IPS DF 6.9 (cell line): Measurements from ENCODE around the gene LRRC37B.
"Not testable (repeated sequence)": the region's sequence is repeated elsewhere in the genome, so short reads cannot be mapped to it uniquely, and the experiment has no call there.

Experiments used
- DNase-seq: peaks from one replicate; pipeline ENCODE4 v3.0.0-alpha.2; 2013; ENCODE audit warnings: low read depth, low spot score
- H3K27ac ChIP-seq: one replicate; pipeline ENCODE4 v1.5.1; 2013; ENCODE audit warnings: low read length, control low read depth
- H3K27me3 ChIP-seq: 2 replicates; pipeline ENCODE4 v1.6.1; 2013; ENCODE audit warnings: mild to moderate bottlenecking, low read length; ENCODE audit not compliant: control insufficient read depth, insufficient read depth
- H3K36me3 ChIP-seq: 2 replicates; pipeline ENCODE4 v1.6.1; 2013; ENCODE audit warnings: low read length; ENCODE audit not compliant: control insufficient read depth, insufficient read depth
- H3K4me1 ChIP-seq: 2 replicates; pipeline ENCODE4 v1.6.1; 2013; ENCODE audit warnings: low read length; ENCODE audit not compliant: control insufficient read depth, insufficient read depth
- H3K4me3 ChIP-seq: 2 replicates; pipeline ENCODE4 v1.5.1; 2013; ENCODE audit warnings: mild to moderate bottlenecking, low read length
- H3K9me3 ChIP-seq: 2 replicates; pipeline ENCODE4 v1.6.1; 2013; ENCODE audit warnings: low read length, inconsistent platforms; ENCODE audit not compliant: control insufficient read depth, insufficient read depth
- WGBS: extraction: QIAGEN DNeasy Blood & Tissue Kit; methylation state at CpG from one replicate; pipeline ENCODE4 v1.1.7; 2013; ENCODE audit warnings: mixed read lengths, missing lambda C conversion rate; ENCODE audit not compliant: insufficient read length, insufficient coverage; 5-methylcytosine and 5-hydroxymethylcytosine counted together

LRRC37B gene

GRCh38 chr17:32010114-32010513, 2.9 kb downstream of the LRRC37B start:
- no peak for DNase-seq
- no peaks in the 10 kb centered on the region for H3K4me1 ChIP-seq
- no peaks in the 10 kb centered on the region for H3K36me3 ChIP-seq
- no CpG with 5 or more reads among the region's 4 CpGs for WGBS
- H3K27ac ChIP-seq = no peak overlapping the region
- H3K27me3 ChIP-seq = no peaks in the 10 kb centered on the region
- H3K9me3 ChIP-seq = no peaks in the 10 kb centered on the region
- H3K4me3 ChIP-seq = no peak overlapping the region

- no peak for DNase-seq
These were observed 8.2 kb downstream of the LRRC37B start for GRCh38 chr17:32015245-32016013.

GRCh38 chr17:32016231-32016630, 9.0 kb downstream of the LRRC37B start:
- DNase-seq = no peak
- H3K36me3 ChIP-seq = peaks cover 2% of the 10 kb centered on the region; the same call in 1 of the 2 replicates
- WGBS = no CpG with 5 or more reads among the region's 7 CpGs
- H3K27me3 ChIP-seq = no peaks in the 10 kb centered on the region
- no peaks in the 10 kb centered on the region for H3K4me1 ChIP-seq
- H3K9me3 ChIP-seq = no peaks in the 10 kb centered on the region
- no peak overlapping the region for H3K27ac ChIP-seq
- H3K4me3 ChIP-seq = no peak overlapping the region

More at GRCh38 chr17:32015245-32016013, 8.2 kb downstream of the LRRC37B start:
- no peak overlapping the region for H3K4me3 ChIP-seq
- no peak overlapping the region for H3K27ac ChIP-seq
- no CpG with 5 or more reads among the region's 9 CpGs for WGBS
- no peaks in the 10 kb centered on the region for H3K27me3 ChIP-seq
- no peaks in the 10 kb centered on the region for H3K9me3 ChIP-seq
- peaks cover 2% of the 10 kb centered on the region; the same call in 1 of the 2 replicates for H3K36me3 ChIP-seq
- no peaks in the 10 kb centered on the region for H3K4me1 ChIP-seq

GRCh38 chr17:32019228-32019627, 12.0 kb downstream of the LRRC37B start:
- no peak for DNase-seq
- Histone ChIP-seq H3K27ac (no peak overlapping the region), H3K4me1 (no peaks in the 10 kb centered on the region), H3K4me3 (no peak overlapping the region), H3K36me3 (peaks cover 2% of the 10 kb centered on the region; the same call in 1 of the 2 replicates), H3K9me3 (no peaks in the 10 kb centered on the region), H3K27me3 (no peaks in the 10 kb centered on the region)
- no CpG with 5 or more reads among the region's 1 CpG for WGBS

GRCh38 chr17:32020943-32021614, 13.9 kb downstream of the LRRC37B start:
- WGBS = no CpG with 5 or more reads among the region's 16 CpGs
- no peak for DNase-seq
- Histone ChIP-seq H3K9me3 (no peaks in the 10 kb centered on the region), H3K27ac (no peak overlapping the region), H3K4me3 (no peak overlapping the region), H3K36me3 (peaks cover 2% of the 10 kb centered on the region; the same call in 1 of the 2 replicates), H3K27me3 (no peaks in the 10 kb centered on the region), H3K4me1 (no peaks in the 10 kb centered on the region)

GRCh38 chr17:32021615-32021955, 14.4 kb downstream of the LRRC37B start:
- H3K4me3 ChIP-seq = no peak overlapping the region
- H3K9me3 ChIP-seq = no peaks in the 10 kb centered on the region
- H3K27ac ChIP-seq = no peak overlapping the region
- no peaks in the 10 kb centered on the region for H3K4me1 ChIP-seq
- DNase-seq = no peak
- H3K27me3 ChIP-seq = no peaks in the 10 kb centered on the region
- no CpG with 5 or more reads among the region's 7 CpGs for WGBS
- H3K36me3 ChIP-seq = peaks cover 2% of the 10 kb centered on the region; the same call in 1 of the 2 replicates

- not testable (repeated sequence) for H3K27ac ChIP-seq, H3K4me3 ChIP-seq, H3K27me3 ChIP-seq, H3K4me1 ChIP-seq, H3K9me3 ChIP-seq, DNase-seq, H3K36me3 ChIP-seq
- no CpG with 5 or more reads among the region's 5 CpGs for WGBS
These were observed 15.4 kb downstream of the LRRC37B start for GRCh38 chr17:32022554-32022953.

- H3K27me3 ChIP-seq, H3K4me3 ChIP-seq, H3K27ac ChIP-seq, H3K36me3 ChIP-seq, DNase-seq, H3K9me3 ChIP-seq, H3K4me1 ChIP-seq: not testable (repeated sequence)
- WGBS = no CpG with 5 or more reads among the region's 4 CpGs
These were observed 20.1 kb downstream of the LRRC37B start for GRCh38 chr17:32027271-32027670.

GRCh38 chr17:32033223-32033622, 26.0 kb downstream of the LRRC37B start:
- Histone ChIP-seq H3K36me3 (no peaks in the 10 kb centered on the region; the same call in 1 of the 2 replicates), H3K27ac (no peak overlapping the region), H3K4me1 (no peaks in the 10 kb centered on the region), H3K4me3 (no peak overlapping the region), H3K27me3 (no peaks in the 10 kb centered on the region), H3K9me3 (no peaks in the 10 kb centered on the region)
- no CpG with 5 or more reads among the region's 2 CpGs for WGBS
- DNase-seq = no peak

GRCh38 chr17:32033812-32034211, 26.6 kb downstream of the LRRC37B start:
- WGBS = no CpG with 5 or more reads among the region's 1 CpG
- H3K4me3 ChIP-seq, H3K9me3 ChIP-seq, DNase-seq, H3K27me3 ChIP-seq, H3K27ac ChIP-seq, H3K36me3 ChIP-seq, H3K4me1 ChIP-seq: not testable (repeated sequence)
